T-helper 22 cell (primary cell): ENCODE measurements around the gene IFIT5.
"Not testable (repeated sequence)": the region's sequence is repeated elsewhere in the genome, so short reads cannot be mapped to it uniquely, and the experiment has no call there.

ENCODE experiments used
- DNase-seq: peaks from one replicate; pipeline ENCODE4 v3.0.0-alpha.2; 2020; ENCODE audit warnings: low read depth

Gene IFIT5

GRCh38 chr10:89393898-89394297, 20.5 kb upstream of the IFIT5 start:
- no peak for DNase-seq

- no peak for DNase-seq
Measured at GRCh38 chr10:89395141-89395540, 19.2 kb upstream of the IFIT5 start.

GRCh38 chr10:89398003-89398749, 16.2 kb upstream of the IFIT5 start:
- DNase-seq: no peak

- no peak for DNase-seq
Measured at GRCh38 chr10:89399956-89400355, 14.4 kb upstream of the IFIT5 start.

GRCh38 chr10:89403043-89403442, 11.3 kb upstream of the IFIT5 start:
- no peak for DNase-seq

GRCh38 chr10:89404104-89405047, 10.0 kb upstream of the IFIT5 start:
- DNase-seq: no peak

GRCh38 chr10:89406178-89406577, 8.2 kb upstream of the IFIT5 start:
- not testable (repeated sequence) for DNase-seq

- DNase-seq: not testable (repeated sequence)
Measured at GRCh38 chr10:89407792-89408191, 6.6 kb upstream of the IFIT5 start.

GRCh38 chr10:89409282-89409681, 5.1 kb upstream of the IFIT5 start:
- not testable (repeated sequence) for DNase-seq

GRCh38 chr10:89410551-89410950, 3.8 kb upstream of the IFIT5 start:
- not testable (repeated sequence) for DNase-seq

GRCh38 chr10:89411135-89411534, 3.2 kb upstream of the IFIT5 start:
- DNase-seq: not testable (repeated sequence)

GRCh38 chr10:89412276-89412675, 2.1 kb upstream of the IFIT5 start:
- not testable (repeated sequence) for DNase-seq

- DNase-seq: no peak
Measured at GRCh38 chr10:89413398-89413912, 913 bp upstream of the IFIT5 start.

- DNase-seq: peak; percentile 10
Measured at GRCh38 chr10:89414879-89415821, 782 bp downstream of the IFIT5 start.

GRCh38 chr10:89416465-89416864, 2.1 kb downstream of the IFIT5 start:
- DNase-seq: no peak

- DNase-seq: peak; percentile 7
Measured at GRCh38 chr10:89419548-89419947, 5.2 kb downstream of the IFIT5 start.

- no peak for DNase-seq
Measured at GRCh38 chr10:89421018-89421476, 6.7 kb downstream of the IFIT5 start.

- no peak for DNase-seq
Measured at GRCh38 chr10:89425000-89425399, 10.6 kb downstream of the IFIT5 start.

- no peak for DNase-seq
Measured at GRCh38 chr10:89426230-89426868, 12.0 kb downstream of the IFIT5 start.

- no peak for DNase-seq
Measured at GRCh38 chr10:89427629-89428028, 13.3 kb downstream of the IFIT5 start.

- no peak for DNase-seq
Measured at GRCh38 chr10:89428877-89429276, 14.5 kb downstream of the IFIT5 start.
